WTC11 (cell line): ENCODE data around the gene SRSF9. TPM values are rescaled to one million over a fixed set of nuclear protein-coding genes. Genes with fewer than 3 reads are reported as not detected.

Source experiments
- ATAC-seq: fragments of 200-7000 bp; cut with Tn5 transposase; 2 replicates; pipeline ENCODE4 v1.10.0; 2021; ENCODE audit warnings: mild to moderate bottlenecking, moderate library complexity
- CTCF ChIA-PET: fragments of 300-600 bp; sonication (Branson Sonifier 250); formaldehyde crosslinking; loops from one replicate; lab custom pipeline; 2021; ENCODE audit warnings: antibody characterized with exemption; lab: Charles Lee
- POLR2A ChIA-PET: fragments of 350-600 bp; sonication (Branson Sonifier 250); formaldehyde crosslinking; loops from one replicate; lab custom pipeline; 2021; ENCODE audit warnings: antibody characterized with exemption; lab: Charles Lee
- DNase-seq: peaks from one replicate; pipeline ENCODE4 v3.0.0; 2021; ENCODE audit warnings: low spot score
- H3K27ac Mint-ChIP-seq: 2 replicates; pipeline ENCODE4 v1.8.0; 2021; ENCODE audit warnings: mixed read lengths
- H3K27me3 Mint-ChIP-seq: 2 replicates; pipeline ENCODE4 v1.8.0; 2021; ENCODE audit warnings: low read depth, mild to moderate bottlenecking, moderate library complexity, mixed read lengths
- H3K36me3 Mint-ChIP-seq: 2 replicates; pipeline ENCODE4 v1.8.0; 2021; ENCODE audit warnings: mixed read lengths
- H3K4me1 Mint-ChIP-seq: 2 replicates; pipeline ENCODE4 v1.8.0; 2022; ENCODE audit warnings: mixed read lengths
- H3K4me3 Mint-ChIP-seq: 2 replicates; pipeline ENCODE4 v1.8.0; 2021; ENCODE audit warnings: mild to moderate bottlenecking, moderate library complexity, mixed read lengths
- H3K9me3 Mint-ChIP-seq: 2 replicates; pipeline ENCODE4 v1.8.0; 2021; ENCODE audit warnings: mixed read lengths
- GRHL2 ChIP-seq: fragments of 250-450 bp; sonication (Bioruptor Pico); IDR thresholded peaks from 2 replicates; pipeline ENCODE4 v1.8.0; 2022; ENCODE audit warnings: mild to moderate bottlenecking, moderate library complexity; ENCODE audit not compliant: insufficient replicate concordance, severe bottlenecking
- IRF2 ChIP-seq: sonication (generic); formaldehyde crosslinking; IDR thresholded peaks from 2 replicates; pipeline ENCODE4 v1.8.0; 2022; ENCODE audit warnings: low read depth, missing genetic modification reagents, borderline replicate concordance
- MLX ChIP-seq: sonication (generic); formaldehyde crosslinking; IDR thresholded peaks from 2 replicates; pipeline ENCODE4 v1.8.1; 2023; ENCODE audit warnings: mild to moderate bottlenecking, missing genetic modification reagents, moderate library complexity
- OVOL2 ChIP-seq: fragments of 250-450 bp; sonication (Bioruptor Pico); IDR thresholded peaks from 2 replicates; pipeline ENCODE4 v1.9.0; 2021; ENCODE audit warnings: mild to moderate bottlenecking, borderline replicate concordance
- PRRX2 ChIP-seq: fragments of 250-450 bp; sonication (Bioruptor Pico); IDR thresholded peaks from 2 replicates; pipeline ENCODE4 v1.8.0; 2021; ENCODE audit warnings: mild to moderate bottlenecking
- STAT6 ChIP-seq: sonication (generic); formaldehyde crosslinking; conservative IDR thresholded peaks from 2 replicates; pipeline ENCODE4 v1.8.1; 2023; ENCODE audit warnings: mild to moderate bottlenecking, low read depth, missing genetic modification reagents, moderate library complexity
- total RNA-seq: library from RNA; stranded (reverse); gene quantifications from 3 replicates; pipeline ENCODE4 v1.2.3, GENCODE V29; 2021
- TF ChIP-seq, protein P1 (sequence below): fragments of 250-450 bp; sonication (Bioruptor Pico); IDR thresholded peaks from 2 replicates; pipeline ENCODE4 v1.8.0; 2021; ENCODE audit warnings: mild to moderate bottlenecking
- TF ChIP-seq, protein P2 (sequence below): fragments of 250-450 bp; sonication (Bioruptor Pico); IDR thresholded peaks from 2 replicates; pipeline ENCODE4 v1.9.0; 2021; ENCODE audit warnings: mild to moderate bottlenecking
- TF ChIP-seq, protein P3 (sequence below): fragments of 250-450 bp; sonication (Bioruptor Pico); IDR thresholded peaks from 2 replicates; pipeline ENCODE4 v1.9.0; 2021; ENCODE audit warnings: mild to moderate bottlenecking

Gene SRSF9
- total RNA-seq, 1 experiment from 2014 or later: 286 TPM

DNA sequence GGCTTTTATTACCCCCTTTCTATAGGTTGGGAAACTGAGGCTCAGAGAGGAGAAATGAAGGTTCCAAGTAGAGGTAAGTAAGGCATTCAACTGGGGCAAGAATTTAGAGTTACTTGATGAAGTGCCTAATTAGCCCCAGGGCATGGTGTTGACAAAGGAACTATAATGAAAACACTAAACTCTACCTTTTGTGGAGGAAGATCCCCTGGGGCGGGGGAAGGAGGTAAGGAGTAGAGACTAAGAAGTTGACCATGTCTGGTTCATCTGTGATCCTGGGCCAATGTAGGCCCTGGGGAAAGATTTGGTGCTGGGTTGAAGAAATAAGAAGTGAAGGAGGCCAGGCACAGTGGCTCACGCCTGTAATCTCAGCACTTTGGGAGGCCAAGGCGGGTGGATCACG lies 47.8 kb downstream of the SRSF9 start (continued):
- TF ChIP-seq STAT6 (CRISPR knock-in tag) (no peak), PRRX2 (CRISPR knock-in tag) (no peak), OVOL2 (CRISPR knock-in tag) (no peak), GRHL2 (CRISPR knock-in tag) (no peak)

GRCh38 chr12:120417917-120418580 lies 51.5 kb downstream of the SRSF9 start:
- ATAC-seq: no peak
- peaks cover 23% of the 10 kb centered on the region for H3K27me3 Mint-ChIP-seq
- POLR2A ChIA-PET: interaction anchor here (0.6 kb wide), 2 partner anchors 14 to 34 kb away, joined by 3 to 4 read pairs; no protein-coding TSS in a partner anchor
- H3K36me3 Mint-ChIP-seq: no peaks in the 10 kb centered on the region
- TF ChIP-seq IRF2 (CRISPR knock-in tag): no peak
- no peak overlapping the region; the same call in 1 of the 2 replicates for H3K27ac Mint-ChIP-seq
- peaks cover 23% of the 10 kb centered on the region for H3K4me1 Mint-ChIP-seq
- no peak for DNase-seq
- H3K9me3 Mint-ChIP-seq: no peaks in the 10 kb centered on the region
- no peak overlapping the region for H3K4me3 Mint-ChIP-seq
- CTCF ChIA-PET: interaction anchor here (1.0 to 4.1 kb wide), 4 partner anchors 12 to 61 kb away, joined by 3 to 17 read pairs (median 4); no protein-coding TSS in a partner anchor

- no peaks in the 10 kb centered on the region for H3K36me3 Mint-ChIP-seq
- H3K27ac Mint-ChIP-seq: no peak overlapping the region
These were observed 52.9 kb downstream of the SRSF9 start for GRCh38 chr12:120416490-120417216.

More at GRCh38 chr12:120416490-120417216, 52.9 kb downstream of the SRSF9 start:
- H3K4me1 Mint-ChIP-seq: peaks cover 26% of the 10 kb centered on the region
- no peak for TF ChIP-seq IRF2 (CRISPR knock-in tag)
- TF ChIP-seq, protein P1, sequence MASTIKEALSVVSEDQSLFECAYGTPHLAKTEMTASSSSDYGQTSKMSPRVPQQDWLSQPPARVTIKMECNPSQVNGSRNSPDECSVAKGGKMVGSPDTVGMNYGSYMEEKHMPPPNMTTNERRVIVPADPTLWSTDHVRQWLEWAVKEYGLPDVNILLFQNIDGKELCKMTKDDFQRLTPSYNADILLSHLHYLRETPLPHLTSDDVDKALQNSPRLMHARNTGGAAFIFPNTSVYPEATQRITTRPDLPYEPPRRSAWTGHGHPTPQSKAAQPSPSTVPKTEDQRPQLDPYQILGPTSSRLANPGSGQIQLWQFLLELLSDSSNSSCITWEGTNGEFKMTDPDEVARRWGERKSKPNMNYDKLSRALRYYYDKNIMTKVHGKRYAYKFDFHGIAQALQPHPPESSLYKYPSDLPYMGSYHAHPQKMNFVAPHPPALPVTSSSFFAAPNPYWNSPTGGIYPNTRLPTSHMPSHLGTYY (CRISPR knock-in tag): no peak
- TF ChIP-seq, protein P2, sequence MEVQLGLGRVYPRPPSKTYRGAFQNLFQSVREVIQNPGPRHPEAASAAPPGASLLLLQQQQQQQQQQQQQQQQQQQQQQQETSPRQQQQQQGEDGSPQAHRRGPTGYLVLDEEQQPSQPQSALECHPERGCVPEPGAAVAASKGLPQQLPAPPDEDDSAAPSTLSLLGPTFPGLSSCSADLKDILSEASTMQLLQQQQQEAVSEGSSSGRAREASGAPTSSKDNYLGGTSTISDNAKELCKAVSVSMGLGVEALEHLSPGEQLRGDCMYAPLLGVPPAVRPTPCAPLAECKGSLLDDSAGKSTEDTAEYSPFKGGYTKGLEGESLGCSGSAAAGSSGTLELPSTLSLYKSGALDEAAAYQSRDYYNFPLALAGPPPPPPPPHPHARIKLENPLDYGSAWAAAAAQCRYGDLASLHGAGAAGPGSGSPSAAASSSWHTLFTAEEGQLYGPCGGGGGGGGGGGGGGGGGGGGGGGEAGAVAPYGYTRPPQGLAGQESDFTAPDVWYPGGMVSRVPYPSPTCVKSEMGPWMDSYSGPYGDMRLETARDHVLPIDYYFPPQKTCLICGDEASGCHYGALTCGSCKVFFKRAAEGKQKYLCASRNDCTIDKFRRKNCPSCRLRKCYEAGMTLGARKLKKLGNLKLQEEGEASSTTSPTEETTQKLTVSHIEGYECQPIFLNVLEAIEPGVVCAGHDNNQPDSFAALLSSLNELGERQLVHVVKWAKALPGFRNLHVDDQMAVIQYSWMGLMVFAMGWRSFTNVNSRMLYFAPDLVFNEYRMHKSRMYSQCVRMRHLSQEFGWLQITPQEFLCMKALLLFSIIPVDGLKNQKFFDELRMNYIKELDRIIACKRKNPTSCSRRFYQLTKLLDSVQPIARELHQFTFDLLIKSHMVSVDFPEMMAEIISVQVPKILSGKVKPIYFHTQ: no peak
- TF ChIP-seq, protein P3, sequence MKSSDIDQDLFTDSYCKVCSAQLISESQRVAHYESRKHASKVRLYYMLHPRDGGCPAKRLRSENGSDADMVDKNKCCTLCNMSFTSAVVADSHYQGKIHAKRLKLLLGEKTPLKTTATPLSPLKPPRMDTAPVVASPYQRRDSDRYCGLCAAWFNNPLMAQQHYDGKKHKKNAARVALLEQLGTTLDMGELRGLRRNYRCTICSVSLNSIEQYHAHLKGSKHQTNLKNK (CRISPR knock-in tag): no peak
- TF ChIP-seq MLX (CRISPR knock-in tag): no peak
- POLR2A ChIA-PET: interaction anchor here (1.4 kb wide), 1 partner anchor 28 kb away, joined by 3 read pairs; no protein-coding TSS in a partner anchor
- H3K27me3 Mint-ChIP-seq: peaks cover 10% of the 10 kb centered on the region
- DNase-seq: no peak
- no peaks in the 10 kb centered on the region for H3K9me3 Mint-ChIP-seq
- ATAC-seq: no peak
- H3K4me3 Mint-ChIP-seq: no peak overlapping the region
- CTCF ChIA-PET: interaction anchor here (1.5 to 1.7 kb wide), 2 partner anchors 13 to 55 kb away, joined by 3 to 6 read pairs; no protein-coding TSS in a partner anchor
